K562 (cell line): ENCODE results near the gene SRPK1. TPM values are rescaled to one million over a fixed set of nuclear protein-coding genes. Genes with fewer than 3 reads are reported as not detected.
A peak's percentile ranks its signal among the peaks of the same experiment; 100 is the strongest.

Experiments
- IFI16 ChIP-seq: fragments of 250-450 bp; sonication (Bioruptor Pico); IDR thresholded peaks from 2 replicates; pipeline ENCODE4 v2.1.2; 2022; ENCODE audit warnings: mild to moderate bottlenecking, inconsistent platforms
- MYBL2 ChIP-seq, 2 experiments: fragments of 450-650 bp in 1 of 2; sonication (generic) in 1 of 2; formaldehyde crosslinking in 1 of 2; IDR thresholded peaks; 2 replicates each; pipeline versions ENCODE4 v1.6.1 to v1.8.1; 2017 to 2022; ENCODE audit warnings: borderline replicate concordance in 1 of 2, inconsistent platforms in 1 of 2, low read depth in 1 of 2, mild to moderate bottlenecking in 1 of 2, missing genetic modification reagents in 1 of 2, moderate library complexity in 1 of 2
- POLR2AphosphoS5 ChIP-seq: IDR thresholded peaks from 2 replicates; pipeline ENCODE4 v1.6.1; 2011; ENCODE audit warnings: mild to moderate bottlenecking, low read depth, low read length, moderate library complexity; ENCODE audit not compliant: control insufficient read depth, insufficient read depth
- POLR3G ChIP-seq: IDR thresholded peaks from 2 replicates; pipeline ENCODE4 v1.6.1; 2011; ENCODE audit not compliant: insufficient read length, insufficient replicate concordance; ENCODE audit errors: extremely low read depth
- RERE ChIP-seq: sonication (generic); formaldehyde crosslinking; IDR thresholded peaks from 2 replicates; pipeline ENCODE4 v1.8.0; 2023; ENCODE audit warnings: missing genetic modification reagents, mild to moderate bottlenecking, borderline replicate concordance
- THRA ChIP-seq: fragments of 450-650 bp; IDR thresholded peaks from 2 replicates; pipeline ENCODE4 v1.6.1; 2017; ENCODE audit warnings: mild to moderate bottlenecking, moderate library complexity
- ZKSCAN1 ChIP-seq: fragments of 150-350 bp; IDR thresholded peaks from 2 replicates; pipeline ENCODE4 v1.6.1; 2016; ENCODE audit warnings: low read depth, low read length
- ZNF592 ChIP-seq: fragments of 450-650 bp; IDR thresholded peaks from 2 replicates; pipeline ENCODE4 v1.6.1; 2017; ENCODE audit warnings: antibody characterized with exemption, mild to moderate bottlenecking
- ZNF609 ChIP-seq: sonication (generic); formaldehyde crosslinking; IDR thresholded peaks from 2 replicates; pipeline ENCODE4 v1.8.1; 2023; ENCODE audit warnings: missing genetic modification reagents, mild to moderate bottlenecking, borderline replicate concordance
- polyA plus RNA-seq, 8 experiments: library from polyadenylated mRNA; depleted of rRNA in 4 of 8; stranded (reverse) in 5 of 8; unstranded in 3 of 8; fragments of >200 nt; fragmentation: Nextera tagmentation in 2 of 8; fragmentation: Illumina TruSeq in 1 of 8; extraction: Ambion mirVana in 2 of 8; extraction: Trizol in 1 of 8; gene quantifications; 2 replicates each; pipeline versions ENCODE4 v1.2.1 to v1.2.3, GENCODE V29; 2011 to 2014; ENCODE audit warnings: inconsistent platforms in 1 of 8, missing spikeins in 1 of 8
- total RNA-seq, 7 experiments: library from RNA; depleted of rRNA in 6 of 7; stranded (reverse); fragments of >200 nt in 6 of 7; fragmentation: Illumina TruSeq in 2 of 7; extraction: Trizol in 2 of 7; gene quantifications; 2 replicates each; pipeline versions ENCODE4 v1.2.1 to v1.2.3, GENCODE V29; 2011 to 2021; ENCODE audit warnings: low replicate concordance in 1 of 7

Gene SRPK1
- total and polyA plus RNA-seq, 9 of the 15 experiments (the other 6 are each of a cell fraction or from before 2014, with no cell fraction given): 99.6 to 185 (median 159) TPM

- TF ChIP-seq RERE (CRISPR knock-in tag): no peak
- TF ChIP-seq THRA: peak; percentile 69
- no peak for TF ChIP-seq ZNF592
- TF ChIP-seq ZNF609 (CRISPR knock-in tag): no peak
- no peak for TF ChIP-seq IFI16 (CRISPR knock-in tag)
- no peak for TF ChIP-seq ZKSCAN1
- TF ChIP-seq POLR2AphosphoS5: no peak
- no peak for TF ChIP-seq MYBL2 (IDR thresholded peaks at IDR 0.05; ENCODE audit: low read depth)
- TF ChIP-seq MYBL2 (CRISPR knock-in tag; IDR thresholded peaks at IDR 0.05; ENCODE audit: borderline replicate concordance): no peak
- TF ChIP-seq POLR3G: no peak
Measured at GRCh38 chr6:35810971-35811698, 109.8 kb downstream of the SRPK1 start (continued).
